Measurements from ENCODE around the gene FAM234A.
"Not testable (repeated sequence)": the region's sequence is repeated elsewhere in the genome, so short reads cannot be mapped to it uniquely, and the experiment has no call there.

DNA sequence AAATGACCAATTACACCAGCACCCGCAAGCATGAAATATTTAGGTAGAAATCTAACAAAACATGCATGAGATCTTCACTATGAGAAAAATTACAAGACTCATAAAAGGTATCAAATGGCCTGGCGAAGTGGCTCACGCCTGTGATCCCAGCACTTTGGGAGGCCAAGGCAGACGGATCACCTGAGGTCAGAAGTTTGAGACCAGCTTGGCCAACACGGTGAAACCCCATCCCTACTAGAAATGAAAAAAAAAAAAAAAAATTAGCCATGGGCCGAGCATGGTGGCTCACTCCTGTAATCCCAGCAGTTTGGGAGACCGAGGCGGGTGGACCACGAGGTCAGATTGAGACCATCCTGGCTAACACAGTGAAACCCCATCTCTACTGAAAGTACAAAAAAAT, 30.6 kb upstream of the FAM234A start:
- TF ChIP-seq, protein P1, sequence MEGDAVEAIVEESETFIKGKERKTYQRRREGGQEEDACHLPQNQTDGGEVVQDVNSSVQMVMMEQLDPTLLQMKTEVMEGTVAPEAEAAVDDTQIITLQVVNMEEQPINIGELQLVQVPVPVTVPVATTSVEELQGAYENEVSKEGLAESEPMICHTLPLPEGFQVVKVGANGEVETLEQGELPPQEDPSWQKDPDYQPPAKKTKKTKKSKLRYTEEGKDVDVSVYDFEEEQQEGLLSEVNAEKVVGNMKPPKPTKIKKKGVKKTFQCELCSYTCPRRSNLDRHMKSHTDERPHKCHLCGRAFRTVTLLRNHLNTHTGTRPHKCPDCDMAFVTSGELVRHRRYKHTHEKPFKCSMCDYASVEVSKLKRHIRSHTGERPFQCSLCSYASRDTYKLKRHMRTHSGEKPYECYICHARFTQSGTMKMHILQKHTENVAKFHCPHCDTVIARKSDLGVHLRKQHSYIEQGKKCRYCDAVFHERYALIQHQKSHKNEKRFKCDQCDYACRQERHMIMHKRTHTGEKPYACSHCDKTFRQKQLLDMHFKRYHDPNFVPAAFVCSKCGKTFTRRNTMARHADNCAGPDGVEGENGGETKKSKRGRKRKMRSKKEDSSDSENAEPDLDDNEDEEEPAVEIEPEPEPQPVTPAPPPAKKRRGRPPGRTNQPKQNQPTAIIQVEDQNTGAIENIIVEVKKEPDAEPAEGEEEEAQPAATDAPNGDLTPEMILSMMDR (IDR thresholded peaks at IDR 0.05; ENCODE audit: low read depth, low read length), result not testable (repeated sequence)
- not testable (repeated sequence) for TF ChIP-seq POLR2A (IDR thresholded peaks at IDR 0.05; ENCODE audit: extremely low read depth, insufficient read length)
